ENCODE data around the gene DCBLD1.

GRCh38 chr6:117504478-117505144 lies 22.1 kb downstream of the DCBLD1 start:
- TF ChIP-seq, protein P1, sequence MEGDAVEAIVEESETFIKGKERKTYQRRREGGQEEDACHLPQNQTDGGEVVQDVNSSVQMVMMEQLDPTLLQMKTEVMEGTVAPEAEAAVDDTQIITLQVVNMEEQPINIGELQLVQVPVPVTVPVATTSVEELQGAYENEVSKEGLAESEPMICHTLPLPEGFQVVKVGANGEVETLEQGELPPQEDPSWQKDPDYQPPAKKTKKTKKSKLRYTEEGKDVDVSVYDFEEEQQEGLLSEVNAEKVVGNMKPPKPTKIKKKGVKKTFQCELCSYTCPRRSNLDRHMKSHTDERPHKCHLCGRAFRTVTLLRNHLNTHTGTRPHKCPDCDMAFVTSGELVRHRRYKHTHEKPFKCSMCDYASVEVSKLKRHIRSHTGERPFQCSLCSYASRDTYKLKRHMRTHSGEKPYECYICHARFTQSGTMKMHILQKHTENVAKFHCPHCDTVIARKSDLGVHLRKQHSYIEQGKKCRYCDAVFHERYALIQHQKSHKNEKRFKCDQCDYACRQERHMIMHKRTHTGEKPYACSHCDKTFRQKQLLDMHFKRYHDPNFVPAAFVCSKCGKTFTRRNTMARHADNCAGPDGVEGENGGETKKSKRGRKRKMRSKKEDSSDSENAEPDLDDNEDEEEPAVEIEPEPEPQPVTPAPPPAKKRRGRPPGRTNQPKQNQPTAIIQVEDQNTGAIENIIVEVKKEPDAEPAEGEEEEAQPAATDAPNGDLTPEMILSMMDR (conservative IDR thresholded peaks at IDR 0.05) = no peak
- no peak for TF ChIP-seq ZFX (IDR thresholded peaks at IDR 0.05)

All from C4-2B (cell line).